GM03348 (cell line): ENCODE measurements around the gene GCNA.
"Not testable (repeated sequence)": the region's sequence is repeated elsewhere in the genome, so short reads cannot be mapped to it uniquely, and the experiment has no call there.

Source experiments
- DNase-seq: peaks from one replicate; pipeline ENCODE4 v3.0.0; 2012; ENCODE audit warnings: low spot score

GCNA gene

GRCh38 chrX:71644406-71644805 lies 66.2 kb downstream of the GCNA start:
- DNase-seq = not testable (repeated sequence)

- no peak for DNase-seq
These were observed 72.2 kb downstream of the GCNA start for GRCh38 chrX:71650333-71650969.

GRCh38 chrX:71652405-71652804 lies 74.2 kb downstream of the GCNA start:
- peak; percentile 55 for DNase-seq

- no peak for DNase-seq
These were observed 75.1 kb downstream of the GCNA start for GRCh38 chrX:71653344-71653743.

- DNase-seq = no peak
These were observed 79.0 kb downstream of the GCNA start for GRCh38 chrX:71657267-71657666.

GRCh38 chrX:71659342-71659741 lies 81.1 kb downstream of the GCNA start:
- DNase-seq = no peak

- no peak for DNase-seq
These were observed 81.7 kb downstream of the GCNA start for GRCh38 chrX:71659959-71660358.

- DNase-seq = no peak
These were observed 82.6 kb downstream of the GCNA start for GRCh38 chrX:71660562-71661416.

- no peak for DNase-seq
These were observed 83.7 kb downstream of the GCNA start for GRCh38 chrX:71661919-71662318.

- DNase-seq = not testable (repeated sequence)
These were observed 84.4 kb downstream of the GCNA start for GRCh38 chrX:71662654-71663053.
